Hematopoietic multipotent progenitor cell treated with erythropoietin and hydrocortisone succinate and interleukin-3 and kit ligand, for 6 days (in vitro differentiated cells): ENCODE data around the gene OASL.
A peak's percentile ranks its signal among the peaks of the same experiment; 100 is the strongest.
"Not testable (repeated sequence)": the region's sequence is repeated elsewhere in the genome, so short reads cannot be mapped to it uniquely, and the experiment has no call there.

Source experiments
- DNase-seq: peaks from one replicate; pipeline ENCODE4 v3.0.0-alpha.2; 2015

Gene OASL

GRCh38 chr12:121038861-121039668, at the start of gene OASL:
Gene OASL, minus strand, starts transcription at chr12:121039246. Its CDS starts 275 bp downstream, at chr12:121038971.
- peak; percentile 51 for DNase-seq

DNA sequence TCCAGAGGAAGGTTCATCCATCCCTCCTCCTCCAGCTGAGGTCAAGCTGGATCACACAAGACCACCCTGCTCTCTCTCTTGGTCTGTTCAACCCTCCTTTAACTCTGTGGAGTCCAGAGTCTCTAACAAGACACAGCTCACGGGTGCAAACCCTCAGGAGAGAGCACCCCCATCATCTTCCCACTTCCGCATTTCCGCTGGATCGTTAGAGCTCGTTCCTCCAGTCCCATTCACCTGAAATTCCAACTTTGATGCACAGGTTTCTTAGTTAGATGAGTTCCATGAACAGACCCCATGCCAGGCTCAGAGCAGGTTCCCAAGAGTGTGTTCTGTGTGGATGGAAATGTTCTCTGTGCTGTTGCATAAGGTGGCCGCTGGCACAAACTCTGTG, 49.1 kb upstream of the OASL start:
- DNase-seq, result no peak

DNA sequence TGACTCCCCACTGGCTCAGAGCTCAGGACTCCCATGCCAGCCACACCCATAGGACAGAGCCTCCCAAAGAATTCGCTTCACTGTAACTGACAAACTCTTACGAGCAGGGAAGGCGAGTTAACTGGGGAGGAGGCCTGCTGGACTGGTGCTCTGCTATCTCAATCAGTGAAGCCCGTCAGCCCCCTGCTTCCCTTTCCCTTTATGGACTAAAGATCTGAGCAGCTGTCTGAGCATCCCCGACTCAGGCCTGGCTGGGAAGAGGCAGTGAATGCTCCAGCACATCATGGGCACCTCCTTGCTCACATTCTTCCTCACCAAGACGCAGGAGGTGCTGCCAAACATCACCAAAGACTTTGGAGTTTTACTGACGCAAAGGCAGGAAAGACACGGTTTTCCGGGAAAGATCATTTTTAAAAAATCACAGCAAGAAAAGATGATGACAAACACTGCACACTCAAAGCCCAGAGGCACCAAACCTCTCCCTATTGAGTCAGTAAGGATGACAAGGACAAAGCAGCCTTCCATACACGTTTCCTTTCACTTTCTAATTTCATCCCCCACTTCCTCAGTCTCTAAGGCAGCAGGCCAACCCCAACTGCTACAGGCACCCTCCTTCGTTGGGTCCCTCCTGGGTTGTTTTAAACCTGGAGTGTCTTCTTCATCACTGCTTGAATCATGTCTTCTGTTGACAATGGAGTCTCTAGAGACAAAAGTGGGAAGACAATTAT, 48.6 kb upstream of the OASL start:
- DNase-seq, result no peak

GRCh38 chr12:121086781-121087295, 47.8 kb upstream of the OASL start:
- no peak for DNase-seq

DNA sequence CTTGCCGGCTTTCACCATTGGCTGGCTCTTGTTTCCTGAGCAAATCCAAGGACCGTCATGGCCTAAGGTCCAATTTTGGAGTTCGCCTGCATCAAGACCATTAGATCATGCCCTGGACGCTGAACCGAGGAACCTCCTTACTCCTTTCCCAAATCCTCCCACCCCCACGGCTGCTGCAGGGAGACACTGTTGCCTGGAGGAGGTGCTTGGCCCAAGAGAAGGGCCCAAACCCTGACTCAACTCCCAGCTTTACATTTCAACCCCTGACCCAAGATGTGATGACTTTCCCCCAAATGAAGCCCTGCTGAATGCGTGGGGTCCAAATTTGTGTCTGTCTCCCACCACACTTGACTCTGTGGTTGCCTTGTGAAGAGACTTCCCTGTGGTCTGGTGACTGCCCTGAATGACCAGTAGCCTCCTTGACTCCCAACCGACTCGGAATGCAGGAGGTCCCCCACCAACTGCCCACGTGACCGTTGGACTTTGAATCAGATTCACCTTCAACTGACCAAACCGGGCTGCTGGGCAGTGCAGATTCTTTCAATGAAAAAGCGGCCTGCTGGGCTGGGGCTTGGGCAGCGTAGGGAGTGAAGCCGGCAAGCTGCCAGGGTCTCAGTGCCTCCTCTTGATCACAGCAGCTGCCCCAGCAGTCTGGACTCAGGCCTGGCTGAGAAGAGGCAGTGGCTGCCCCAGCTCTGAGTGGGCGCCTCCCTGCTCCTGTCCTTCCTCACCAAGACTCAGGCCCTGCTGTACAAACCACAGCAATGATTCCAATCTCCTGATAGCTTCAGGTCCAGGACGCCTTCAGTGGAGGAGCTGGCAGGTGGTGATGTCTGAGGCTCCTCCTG, 46.7 kb upstream of the OASL start:
- no peak for DNase-seq

GRCh38 chr12:121085069-121085468, 46.0 kb upstream of the OASL start:
- DNase-seq, result no peak

DNA sequence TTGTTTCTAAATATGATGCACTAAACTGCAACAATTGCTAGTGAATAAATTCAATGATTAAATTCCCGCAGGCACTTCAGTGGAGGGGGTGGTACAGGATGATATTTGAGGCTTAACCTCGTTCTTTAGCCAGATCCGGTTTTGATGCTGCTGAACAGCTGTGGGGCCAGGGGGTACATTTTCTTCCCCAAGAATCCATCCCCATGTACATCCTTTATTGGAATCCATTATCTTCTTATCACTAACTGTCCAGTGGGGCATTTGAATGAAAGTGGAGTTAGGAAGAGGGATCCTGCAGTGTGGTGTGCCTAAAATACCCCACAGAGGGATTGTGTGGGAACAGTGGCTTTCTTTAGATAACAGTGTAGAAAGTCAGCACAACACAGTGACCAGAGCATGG, 45.2 kb upstream of the OASL start:
- no peak for DNase-seq

- DNase-seq, result no peak
Measured at GRCh38 chr12:121080909-121081308, 41.9 kb upstream of the OASL start.

DNA sequence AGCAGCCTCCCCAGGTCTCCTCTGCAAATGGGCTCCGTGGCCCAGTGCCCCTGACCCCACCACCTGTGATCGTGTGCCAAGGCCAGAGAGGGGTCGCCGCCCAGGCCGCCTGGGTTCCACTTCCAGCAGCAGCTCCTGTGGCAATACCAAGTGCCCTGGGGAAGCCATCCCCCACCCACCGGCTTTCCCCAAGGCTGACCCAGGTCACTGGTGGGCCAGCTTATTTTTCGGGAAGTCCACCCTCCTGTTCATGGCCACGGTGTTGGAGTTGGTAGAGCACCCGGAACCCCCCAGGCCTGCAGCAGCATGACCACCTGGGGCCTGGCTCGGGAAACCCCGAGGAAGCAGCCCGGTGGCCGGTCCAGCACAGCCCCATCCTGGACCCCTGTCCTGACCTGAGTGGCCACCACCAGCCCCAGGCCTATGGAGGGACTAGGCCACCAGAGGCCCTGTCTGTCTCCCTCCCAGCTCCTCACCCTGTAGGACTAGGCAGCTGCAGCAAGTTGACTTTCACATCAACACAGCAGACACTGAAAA, 40.8 kb upstream of the OASL start:
- DNase-seq, result no peak

DNA sequence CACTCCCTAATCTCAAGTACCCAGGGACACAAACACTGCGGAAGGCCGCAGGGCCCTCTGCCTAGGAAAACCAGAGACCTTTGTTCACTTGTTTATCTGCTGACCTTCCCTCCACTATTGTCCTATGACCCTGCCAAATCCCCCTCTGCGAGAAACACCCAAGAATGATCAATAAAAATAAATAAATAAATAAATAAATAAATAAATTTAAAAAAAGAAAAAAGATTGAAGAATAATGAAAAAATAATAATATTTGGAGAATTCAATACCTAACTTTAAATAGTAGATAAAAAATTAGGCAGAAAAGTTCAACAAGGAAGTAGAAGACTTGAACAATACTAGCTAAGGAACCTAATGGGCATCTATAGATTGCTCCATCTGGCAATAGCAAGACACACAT, 38.4 kb upstream of the OASL start:
- DNase-seq, result not testable (repeated sequence)

DNA sequence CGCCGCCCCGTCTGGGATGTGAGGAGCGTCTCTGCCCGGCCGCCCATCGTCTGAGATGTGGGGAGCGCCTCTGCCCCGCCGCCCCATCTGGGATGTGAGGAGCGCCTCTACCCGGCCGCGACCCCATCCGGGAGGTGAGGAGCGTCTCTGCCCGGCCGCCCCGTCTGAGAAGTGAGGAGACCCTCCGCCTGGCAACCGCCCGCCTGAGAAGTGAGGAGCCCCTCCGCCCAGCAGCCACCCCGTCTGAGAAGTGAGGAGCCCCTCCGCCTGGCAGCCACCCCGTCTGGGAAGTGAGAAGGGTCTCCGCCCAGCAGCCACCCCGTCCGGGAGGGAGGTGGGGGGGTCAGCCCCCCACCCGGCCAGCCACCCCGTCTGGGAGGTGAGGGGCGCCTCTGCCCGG, 36.9 kb upstream of the OASL start:
- not testable (repeated sequence) for DNase-seq

DNA sequence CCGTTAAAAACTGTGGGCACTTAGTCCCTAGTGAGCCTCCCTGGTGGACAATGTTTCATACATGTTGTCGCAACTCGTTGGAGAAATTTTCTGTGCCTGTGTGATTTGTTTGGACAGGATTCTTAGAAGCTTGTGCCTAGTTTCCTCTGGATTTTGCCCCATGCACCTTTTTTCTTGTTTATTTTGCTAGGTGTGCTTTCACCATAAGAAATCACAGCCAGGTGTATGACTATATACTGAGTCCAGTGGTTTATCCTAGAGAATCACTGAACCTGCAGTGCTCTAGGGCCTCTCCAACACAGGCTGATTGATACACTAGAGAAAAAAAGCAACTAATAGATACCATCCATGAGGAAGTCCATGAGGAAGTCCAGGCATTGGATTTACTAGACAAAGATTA, 33.1 kb upstream of the OASL start:
- DNase-seq, result no peak

GRCh38 chr12:121069206-121069605, 30.2 kb upstream of the OASL start:
- DNase-seq, result no peak

DNA sequence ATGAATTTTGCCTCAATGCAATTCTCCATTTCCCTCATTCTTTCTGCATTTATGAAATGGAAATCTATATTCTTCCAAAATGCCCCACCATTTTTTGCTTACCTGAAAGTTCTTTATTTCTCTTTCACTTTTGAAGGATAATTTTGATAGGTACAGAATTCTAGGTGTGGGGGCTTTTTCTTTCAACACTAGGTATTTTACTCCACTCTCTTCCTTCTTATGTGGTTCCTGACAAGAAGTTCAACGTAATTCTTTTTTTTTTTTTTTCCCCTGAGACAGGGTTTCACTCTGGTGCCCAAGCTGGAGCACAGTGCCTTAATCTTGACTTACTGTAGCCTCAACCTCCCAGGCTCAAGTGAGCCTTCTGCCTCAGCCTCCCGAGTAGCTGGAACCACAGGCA, 26.3 kb upstream of the OASL start:
- DNase-seq, result no peak

DNA sequence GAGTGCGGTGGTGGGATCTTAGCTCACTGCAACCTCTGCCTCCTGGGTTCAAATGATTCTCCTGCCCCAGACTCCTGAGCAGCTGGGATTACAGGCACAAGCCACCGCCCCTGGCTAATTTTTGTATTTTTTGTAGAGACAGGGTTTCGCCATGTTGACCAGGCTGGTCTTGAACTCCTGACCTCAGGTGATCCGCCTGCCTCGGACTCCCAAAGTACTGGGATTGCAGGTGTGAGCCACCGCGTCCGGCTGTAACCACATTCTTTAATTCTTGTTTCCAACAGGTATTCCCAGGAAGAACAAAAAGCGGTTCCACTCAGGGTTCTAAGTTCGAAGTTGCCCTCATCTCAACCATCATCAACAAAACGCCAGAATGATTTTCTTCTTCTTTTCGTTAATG, 25.5 kb upstream of the OASL start:
- DNase-seq, result not testable (repeated sequence)

- no peak for DNase-seq
Measured at GRCh38 chr12:121064116-121064515, 25.1 kb upstream of the OASL start.

GRCh38 chr12:121062391-121063045, 23.5 kb upstream of the OASL start:
- no peak for DNase-seq

DNA sequence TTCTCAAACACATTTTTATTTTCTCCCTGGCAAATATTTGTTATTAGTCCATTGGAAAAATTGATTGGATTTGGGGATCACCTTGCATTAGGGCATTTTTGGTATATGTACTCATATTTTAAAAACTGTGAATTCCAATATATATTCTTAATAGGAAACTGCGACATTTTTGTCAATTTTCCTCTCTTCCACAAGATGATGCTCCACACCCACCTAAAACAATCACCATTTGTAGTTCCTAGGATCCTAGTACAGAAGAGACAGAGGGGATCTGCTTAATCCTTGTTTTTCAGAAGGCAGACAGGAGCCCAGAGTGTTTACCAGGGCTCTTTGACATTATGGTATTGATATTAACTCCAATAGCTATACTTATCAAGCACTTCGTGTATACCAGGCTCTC, 22.8 kb upstream of the OASL start:
- peak; percentile 51 for DNase-seq

DNA sequence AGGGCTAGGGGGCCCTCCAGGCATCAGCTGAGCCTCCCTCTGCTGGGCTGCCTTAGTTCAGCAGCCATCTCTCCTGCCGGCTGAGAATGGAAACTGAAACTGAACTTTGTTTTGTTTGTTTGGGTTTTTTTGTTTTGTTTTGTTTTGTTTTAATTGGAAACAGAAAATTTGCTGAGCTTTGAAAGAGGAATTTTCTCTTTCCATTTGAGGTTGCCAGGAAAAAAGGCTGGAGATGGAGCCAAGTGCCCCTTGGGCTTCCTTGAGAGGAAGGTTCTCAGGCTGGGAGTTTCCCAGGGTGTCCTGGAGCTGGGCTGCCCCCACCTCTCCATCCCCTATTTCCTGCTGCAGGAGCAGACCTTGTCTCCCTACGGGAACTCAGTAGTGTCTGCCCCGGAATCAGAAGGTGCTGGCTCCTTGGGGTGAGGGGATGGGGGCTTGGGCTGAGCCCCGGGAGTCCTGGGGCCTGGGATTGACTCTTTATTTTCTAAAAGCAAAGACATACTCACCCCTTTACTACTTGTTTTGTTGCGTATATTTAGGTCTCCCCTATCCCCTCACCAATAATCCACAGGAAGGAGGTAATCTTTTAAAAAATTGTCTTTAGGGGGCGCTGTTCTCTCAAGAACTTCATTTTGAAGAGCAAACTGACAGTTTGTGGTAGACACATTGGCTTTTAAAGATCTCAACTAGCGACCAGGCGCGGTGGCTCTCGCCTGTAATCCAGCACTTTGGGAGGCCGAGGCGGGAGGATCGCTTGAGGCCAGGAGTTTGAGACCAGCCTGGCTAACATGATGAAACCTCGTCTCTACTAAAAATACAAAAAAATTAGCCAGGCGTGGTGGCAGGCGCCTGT, 21.3 kb upstream of the OASL start:
- DNase-seq, result peak; percentile 94

DNA sequence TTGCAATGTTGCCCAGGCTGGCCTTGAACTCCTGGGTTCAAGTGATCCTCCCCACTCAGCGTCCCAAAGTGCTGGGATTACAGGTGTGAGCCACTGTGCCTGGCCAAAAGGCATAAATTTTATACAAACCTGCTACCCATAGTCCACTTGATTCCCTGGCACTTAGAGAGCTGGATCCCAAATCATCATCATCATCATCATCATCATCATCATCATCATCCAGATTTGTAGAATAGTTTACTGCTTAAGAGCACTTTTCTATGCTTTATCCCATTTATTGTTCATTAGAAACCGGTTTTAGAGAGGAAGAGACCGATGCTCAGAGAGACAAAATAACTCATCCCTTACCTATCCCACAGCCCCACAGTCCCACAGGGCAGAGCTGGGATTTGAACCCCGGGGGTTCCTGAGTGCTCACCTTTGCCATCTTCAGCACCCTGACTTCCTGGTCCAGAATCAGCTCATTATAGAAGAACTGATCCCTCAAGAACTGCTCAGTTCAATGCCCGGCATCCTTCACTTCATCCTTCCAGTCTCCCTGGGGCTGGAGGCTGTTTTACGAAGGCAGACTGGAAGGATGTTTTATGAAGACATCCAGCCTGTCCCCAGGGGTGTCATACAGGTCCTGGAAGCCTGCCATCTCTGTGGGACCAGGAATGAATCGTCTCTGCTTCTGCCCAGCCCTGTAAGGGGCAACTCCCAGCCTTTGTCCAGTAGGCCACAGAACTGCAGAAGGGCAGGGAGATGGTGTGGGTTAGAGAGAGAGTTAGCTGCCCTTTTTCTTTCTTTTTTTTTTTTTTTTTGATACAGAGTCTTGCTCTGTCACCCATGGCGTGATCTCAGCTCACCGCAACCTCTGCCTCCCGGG, 20.2 kb upstream of the OASL start:
- peak; percentile 8 for DNase-seq
